ENCODE measurements around the gene RPL27A.

DNA sequence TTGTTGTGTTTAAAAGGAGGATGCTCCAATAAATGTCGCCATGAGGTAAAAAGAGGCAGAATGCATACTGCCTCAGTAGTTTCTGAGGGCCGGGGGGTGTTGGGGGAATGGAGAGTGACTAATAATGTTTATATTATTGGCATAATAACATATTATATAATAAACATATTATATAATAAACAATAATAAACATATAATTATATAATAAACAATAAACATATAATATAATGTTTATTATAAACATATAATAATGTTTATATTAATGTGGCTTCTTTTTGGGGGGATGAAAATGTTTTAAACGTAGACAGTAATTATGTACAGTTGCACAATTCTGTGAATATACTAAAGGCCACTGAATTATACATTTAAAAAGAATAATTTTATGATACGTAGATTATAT lies 35.7 kb upstream of the RPL27A start:
- TF ChIP-seq, protein P1, sequence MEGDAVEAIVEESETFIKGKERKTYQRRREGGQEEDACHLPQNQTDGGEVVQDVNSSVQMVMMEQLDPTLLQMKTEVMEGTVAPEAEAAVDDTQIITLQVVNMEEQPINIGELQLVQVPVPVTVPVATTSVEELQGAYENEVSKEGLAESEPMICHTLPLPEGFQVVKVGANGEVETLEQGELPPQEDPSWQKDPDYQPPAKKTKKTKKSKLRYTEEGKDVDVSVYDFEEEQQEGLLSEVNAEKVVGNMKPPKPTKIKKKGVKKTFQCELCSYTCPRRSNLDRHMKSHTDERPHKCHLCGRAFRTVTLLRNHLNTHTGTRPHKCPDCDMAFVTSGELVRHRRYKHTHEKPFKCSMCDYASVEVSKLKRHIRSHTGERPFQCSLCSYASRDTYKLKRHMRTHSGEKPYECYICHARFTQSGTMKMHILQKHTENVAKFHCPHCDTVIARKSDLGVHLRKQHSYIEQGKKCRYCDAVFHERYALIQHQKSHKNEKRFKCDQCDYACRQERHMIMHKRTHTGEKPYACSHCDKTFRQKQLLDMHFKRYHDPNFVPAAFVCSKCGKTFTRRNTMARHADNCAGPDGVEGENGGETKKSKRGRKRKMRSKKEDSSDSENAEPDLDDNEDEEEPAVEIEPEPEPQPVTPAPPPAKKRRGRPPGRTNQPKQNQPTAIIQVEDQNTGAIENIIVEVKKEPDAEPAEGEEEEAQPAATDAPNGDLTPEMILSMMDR (IDR thresholded peaks at IDR 0.05) = no peak
- TF ChIP-seq POLR2A (IDR thresholded peaks at IDR 0.05) = no peak
